HepG2 (cell line): ENCODE results near the gene IL1A. TPM values are rescaled to one million over a fixed set of nuclear protein-coding genes. Genes with fewer than 3 reads are reported as not detected.

Experiments
- CEBPB ChIP-seq: IDR thresholded peaks from 2 replicates; pipeline ENCODE4 v1.6.1; 2011; ENCODE audit warnings: low read depth, low read length, improper control_type of control experiment, borderline replicate concordance
- FOSL1 ChIP-seq: sonication (generic); formaldehyde crosslinking; IDR thresholded peaks from 2 replicates; pipeline ENCODE4 v1.9.0; 2021; ENCODE audit warnings: missing genetic modification reagents, borderline replicate concordance
- HNRNPUL1 ChIP-seq: fragments of 200-400 bp; formaldehyde crosslinking; IDR thresholded peaks from 2 replicates; pipeline ENCODE4 v1.6.1; 2017; ENCODE audit warnings: low read depth, mild to moderate bottlenecking, low read length, moderate library complexity
- MXD4 ChIP-seq: IDR thresholded peaks from 2 replicates; pipeline ENCODE4 v1.6.1; 2016; ENCODE audit warnings: mild to moderate bottlenecking, missing biosample characterization, missing genetic modification reagents
- MYC ChIP-seq: sonication (generic); formaldehyde crosslinking; IDR thresholded peaks from 2 replicates; pipeline ENCODE4 v1.9.0; 2021; ENCODE audit warnings: missing genetic modification reagents, borderline replicate concordance
- SATB2 ChIP-seq: sonication (generic); formaldehyde crosslinking; IDR thresholded peaks from 2 replicates; pipeline ENCODE4 v1.5.0; 2020; ENCODE audit warnings: missing genetic modification reagents
- SP140L ChIP-seq: sonication (generic); formaldehyde crosslinking; IDR thresholded peaks from 2 replicates; pipeline ENCODE4 v1.4.0; 2020; ENCODE audit warnings: missing genetic modification reagents, borderline replicate concordance
- TBL1XR1 ChIP-seq: fragments of 150-350 bp; IDR thresholded peaks from 2 replicates; pipeline ENCODE4 v1.6.1; 2014; ENCODE audit warnings: borderline replicate concordance, low read length; ENCODE audit not compliant: partially characterized antibody
- TSC22D2 ChIP-seq: sonication (generic); formaldehyde crosslinking; IDR thresholded peaks from 2 replicates; pipeline ENCODE4 v1.5.1; 2020; ENCODE audit warnings: missing genetic modification reagents, mild to moderate bottlenecking, borderline replicate concordance
- ZNF3 ChIP-seq: IDR thresholded peaks from 2 replicates; pipeline ENCODE4 v1.7.0; 2017; ENCODE audit warnings: inconsistent platforms
- ZNF343 ChIP-seq: sonication (generic); formaldehyde crosslinking; IDR thresholded peaks from 2 replicates; pipeline ENCODE4 v1.4.0; 2020; ENCODE audit warnings: mild to moderate bottlenecking, missing genetic modification reagents
- polyA plus RNA-seq, 8 experiments: library from polyadenylated mRNA; depleted of rRNA in 3 of 8; stranded (reverse) in 7 of 8; unstranded in 1 of 8; fragments of >200 nt; fragmentation: Illumina TruSeq in 4 of 8; extraction: Trizol in 4 of 8; gene quantifications; 2 replicates each; pipeline versions ENCODE4 v1.2.1 to v1.2.3, GENCODE V29; 2011 to 2016; ENCODE audit warnings: low read depth in 4 of 8, missing spikeins in 1 of 8, mixed read lengths in 1 of 8; ENCODE audit not compliant: insufficient read depth in 1 of 8
- total RNA-seq, 5 experiments: library from RNA; depleted of rRNA; stranded (reverse); fragments of >200 nt; fragmentation: Illumina TruSeq; extraction: Trizol; gene quantifications; 2 replicates each; pipeline ENCODE4 v1.2.3, GENCODE V29; 2016; ENCODE audit warnings: low read depth in 1 of 5
- TF ChIP-seq, protein P1 (sequence below): sonication (generic); formaldehyde crosslinking; IDR thresholded peaks from 2 replicates; pipeline ENCODE4 v1.5.0; 2020; ENCODE audit warnings: missing genetic modification reagents, mild to moderate bottlenecking, borderline replicate concordance
- TF ChIP-seq, protein P2 (sequence below): sonication (generic); formaldehyde crosslinking; IDR thresholded peaks from 2 replicates; pipeline ENCODE4 v1.4.0; 2020; ENCODE audit warnings: missing genetic modification reagents
- TF ChIP-seq, protein P3 (sequence below): sonication (generic); formaldehyde crosslinking; IDR thresholded peaks from 2 replicates; pipeline ENCODE4 v1.5.1; 2020; ENCODE audit warnings: mild to moderate bottlenecking, missing genetic modification reagents, borderline replicate concordance
- TF ChIP-seq, protein P4 (sequence below): sonication (generic); formaldehyde crosslinking; IDR thresholded peaks from 2 replicates; pipeline ENCODE4 v1.8.0; 2022; ENCODE audit warnings: missing genetic modification reagents, mild to moderate bottlenecking, inconsistent platforms, borderline replicate concordance
- TF ChIP-seq, protein P5 (sequence below): sonication (generic); formaldehyde crosslinking; IDR thresholded peaks from 2 replicates; pipeline ENCODE4 v1.4.0; 2020; ENCODE audit warnings: mild to moderate bottlenecking, missing genetic modification reagents
- TF ChIP-seq, protein P6 (sequence below): sonication (generic); formaldehyde crosslinking; IDR thresholded peaks from 2 replicates; pipeline ENCODE4; 2020; ENCODE audit warnings: missing genetic modification reagents, mild to moderate bottlenecking, borderline replicate concordance

The IL1A gene
- total and polyA plus RNA-seq, 2 of the 13 experiments (the other 11 are each of a cell fraction or from before 2014, with no cell fraction given), result not detected

DNA sequence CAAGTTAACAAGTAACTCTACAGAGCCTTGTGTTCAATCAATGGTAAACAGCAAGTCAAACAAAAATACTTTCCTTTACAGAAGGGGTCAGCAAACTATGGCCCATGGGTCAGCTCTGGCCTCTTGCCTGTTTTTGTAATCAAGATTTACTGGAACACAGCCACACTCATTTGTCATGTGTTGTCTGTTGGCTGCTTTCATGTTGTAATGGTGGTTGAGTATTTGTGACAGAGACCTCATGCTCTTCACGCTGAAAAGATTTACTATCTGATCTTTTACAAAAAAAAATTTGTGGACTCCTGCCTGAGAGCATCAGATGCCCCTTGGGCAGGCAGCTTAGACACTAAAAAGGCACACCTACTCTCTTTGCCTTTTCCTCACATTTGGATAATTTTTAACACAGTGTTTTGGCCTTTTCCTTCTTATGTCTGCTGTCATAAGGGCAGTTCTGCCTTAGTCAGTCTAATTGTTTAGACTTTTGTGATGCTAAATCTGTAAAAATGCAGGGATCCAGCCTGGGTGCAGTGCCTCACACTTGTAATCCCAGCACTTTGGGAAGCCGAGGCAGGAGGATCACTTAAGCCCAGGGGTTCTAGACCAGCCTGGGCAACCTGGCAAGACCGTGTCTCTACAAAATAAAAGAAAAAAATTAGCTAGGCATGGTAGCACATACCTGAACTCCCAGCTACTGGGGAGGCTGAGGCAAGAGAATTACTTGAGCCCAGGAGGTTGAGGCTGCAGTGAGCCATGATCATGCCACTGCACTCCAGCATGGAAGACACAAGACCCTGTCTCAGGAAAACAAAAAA lies 34.0 kb upstream of the IL1A start (continued):
- TF ChIP-seq, protein P1, sequence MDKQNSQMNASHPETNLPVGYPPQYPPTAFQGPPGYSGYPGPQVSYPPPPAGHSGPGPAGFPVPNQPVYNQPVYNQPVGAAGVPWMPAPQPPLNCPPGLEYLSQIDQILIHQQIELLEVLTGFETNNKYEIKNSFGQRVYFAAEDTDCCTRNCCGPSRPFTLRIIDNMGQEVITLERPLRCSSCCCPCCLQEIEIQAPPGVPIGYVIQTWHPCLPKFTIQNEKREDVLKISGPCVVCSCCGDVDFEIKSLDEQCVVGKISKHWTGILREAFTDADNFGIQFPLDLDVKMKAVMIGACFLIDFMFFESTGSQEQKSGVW (CRISPR knock-in tag), result no peak; the same call in 1 of the 2 replicates
- 0 out of 2 replicates have a peak, but pooled peaks have one; percentile 54 for TF ChIP-seq SP140L
- TF ChIP-seq, protein P2, sequence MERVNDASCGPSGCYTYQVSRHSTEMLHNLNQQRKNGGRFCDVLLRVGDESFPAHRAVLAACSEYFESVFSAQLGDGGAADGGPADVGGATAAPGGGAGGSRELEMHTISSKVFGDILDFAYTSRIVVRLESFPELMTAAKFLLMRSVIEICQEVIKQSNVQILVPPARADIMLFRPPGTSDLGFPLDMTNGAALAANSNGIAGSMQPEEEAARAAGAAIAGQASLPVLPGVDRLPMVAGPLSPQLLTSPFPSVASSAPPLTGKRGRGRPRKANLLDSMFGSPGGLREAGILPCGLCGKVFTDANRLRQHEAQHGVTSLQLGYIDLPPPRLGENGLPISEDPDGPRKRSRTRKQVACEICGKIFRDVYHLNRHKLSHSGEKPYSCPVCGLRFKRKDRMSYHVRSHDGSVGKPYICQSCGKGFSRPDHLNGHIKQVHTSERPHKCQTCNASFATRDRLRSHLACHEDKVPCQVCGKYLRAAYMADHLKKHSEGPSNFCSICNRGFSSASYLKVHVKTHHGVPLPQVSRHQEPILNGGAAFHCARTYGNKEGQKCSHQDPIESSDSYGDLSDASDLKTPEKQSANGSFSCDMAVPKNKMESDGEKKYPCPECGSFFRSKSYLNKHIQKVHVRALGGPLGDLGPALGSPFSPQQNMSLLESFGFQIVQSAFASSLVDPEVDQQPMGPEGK, result peak; percentile 63; the same call in 1 of the 2 replicates
- peak; percentile 75; the same call in 1 of the 2 replicates for TF ChIP-seq FOSL1 (CRISPR knock-in tag)
- peak; percentile 74; the same call in 1 of the 2 replicates for TF ChIP-seq CEBPB
- TF ChIP-seq TSC22D2 (CRISPR knock-in tag), result peak; percentile 68; the same call in 1 of the 2 replicates
- TF ChIP-seq, protein P3, sequence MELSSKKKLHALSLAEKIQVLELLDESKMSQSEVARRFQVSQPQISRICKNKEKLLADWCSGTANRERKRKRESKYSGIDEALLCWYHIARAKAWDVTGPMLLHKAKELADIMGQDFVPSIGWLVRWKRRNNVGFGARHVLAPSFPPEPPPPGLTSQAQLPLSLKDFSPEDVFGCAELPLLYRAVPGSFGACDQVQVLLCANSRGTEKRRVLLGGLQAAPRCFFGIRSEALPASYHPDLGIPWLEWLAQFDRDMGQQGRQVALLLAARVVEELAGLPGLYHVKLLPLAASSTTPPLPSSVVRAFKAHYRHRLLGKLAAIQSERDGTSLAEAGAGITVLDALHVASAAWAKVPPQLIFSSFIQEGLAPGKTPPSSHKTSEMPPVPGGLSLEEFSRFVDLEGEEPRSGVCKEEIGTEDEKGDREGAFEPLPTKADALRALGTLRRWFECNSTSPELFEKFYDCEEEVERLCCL (CRISPR knock-in tag), result no peak; the same call in 1 of the 2 replicates
- peak; percentile 72; the same call in 1 of the 2 replicates for TF ChIP-seq MXD4 (CRISPR knock-in tag)
- TF ChIP-seq, protein P4, sequence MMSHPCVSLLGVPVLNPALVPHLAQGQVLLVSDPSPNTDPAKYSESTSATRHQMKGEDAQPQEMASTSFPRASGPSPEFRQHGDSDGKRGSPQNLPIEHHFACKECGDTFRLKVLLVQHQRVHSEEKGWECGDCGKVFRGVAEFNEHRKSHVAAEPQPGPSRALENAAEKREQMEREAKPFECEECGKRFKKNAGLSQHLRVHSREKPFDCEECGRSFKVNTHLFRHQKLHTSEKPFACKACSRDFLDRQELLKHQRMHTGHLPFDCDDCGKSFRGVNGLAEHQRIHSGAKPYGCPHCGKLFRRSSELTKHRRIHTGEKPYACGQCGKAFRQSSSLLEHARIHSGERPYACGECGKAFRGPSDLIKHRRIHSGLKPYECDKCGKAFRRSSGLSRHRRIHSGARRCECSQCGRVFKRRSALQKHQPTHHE (CRISPR knock-in tag), result peak; percentile 85; the same call in 1 of the 2 replicates
- TF ChIP-seq, protein P5, sequence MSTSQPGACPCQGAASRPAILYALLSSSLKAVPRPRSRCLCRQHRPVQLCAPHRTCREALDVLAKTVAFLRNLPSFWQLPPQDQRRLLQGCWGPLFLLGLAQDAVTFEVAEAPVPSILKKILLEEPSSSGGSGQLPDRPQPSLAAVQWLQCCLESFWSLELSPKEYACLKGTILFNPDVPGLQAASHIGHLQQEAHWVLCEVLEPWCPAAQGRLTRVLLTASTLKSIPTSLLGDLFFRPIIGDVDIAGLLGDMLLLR (CRISPR knock-in tag), result no peak
- TF ChIP-seq SATB2, result peak; percentile 82
- peak; percentile 48; the same call in 1 of the 2 replicates for TF ChIP-seq MYC
- 0 out of 2 replicates have a peak, but pooled peaks have one; percentile 30 for TF ChIP-seq HNRNPUL1
- TF ChIP-seq ZNF3 (CRISPR knock-in tag), result peak; percentile 35; the same call in 1 of the 2 replicates
- peak; percentile 84 for TF ChIP-seq TBL1XR1
- TF ChIP-seq, protein P6, sequence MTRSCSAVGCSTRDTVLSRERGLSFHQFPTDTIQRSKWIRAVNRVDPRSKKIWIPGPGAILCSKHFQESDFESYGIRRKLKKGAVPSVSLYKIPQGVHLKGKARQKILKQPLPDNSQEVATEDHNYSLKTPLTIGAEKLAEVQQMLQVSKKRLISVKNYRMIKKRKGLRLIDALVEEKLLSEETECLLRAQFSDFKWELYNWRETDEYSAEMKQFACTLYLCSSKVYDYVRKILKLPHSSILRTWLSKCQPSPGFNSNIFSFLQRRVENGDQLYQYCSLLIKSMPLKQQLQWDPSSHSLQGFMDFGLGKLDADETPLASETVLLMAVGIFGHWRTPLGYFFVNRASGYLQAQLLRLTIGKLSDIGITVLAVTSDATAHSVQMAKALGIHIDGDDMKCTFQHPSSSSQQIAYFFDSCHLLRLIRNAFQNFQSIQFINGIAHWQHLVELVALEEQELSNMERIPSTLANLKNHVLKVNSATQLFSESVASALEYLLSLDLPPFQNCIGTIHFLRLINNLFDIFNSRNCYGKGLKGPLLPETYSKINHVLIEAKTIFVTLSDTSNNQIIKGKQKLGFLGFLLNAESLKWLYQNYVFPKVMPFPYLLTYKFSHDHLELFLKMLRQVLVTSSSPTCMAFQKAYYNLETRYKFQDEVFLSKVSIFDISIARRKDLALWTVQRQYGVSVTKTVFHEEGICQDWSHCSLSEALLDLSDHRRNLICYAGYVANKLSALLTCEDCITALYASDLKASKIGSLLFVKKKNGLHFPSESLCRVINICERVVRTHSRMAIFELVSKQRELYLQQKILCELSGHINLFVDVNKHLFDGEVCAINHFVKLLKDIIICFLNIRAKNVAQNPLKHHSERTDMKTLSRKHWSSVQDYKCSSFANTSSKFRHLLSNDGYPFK (CRISPR knock-in tag), result no peak
- TF ChIP-seq ZNF343 (CRISPR knock-in tag), result no peak
